GM21515 (cell line): ENCODE measurements around the gene ZFP1.

Source experiments
- ATAC-seq: cut with Tn5 transposase; IDR thresholded peaks from one replicate; pipeline ENCODE4 v1.9.1; 2021; ENCODE audit not compliant: unreplicated experiment

Gene ZFP1

GRCh38 chr16:75147968-75148310 lies 385 bp upstream of the ZFP1 start:
- ATAC-seq = no peak

- no peak for ATAC-seq
Observed at GRCh38 chr16:75151798-75152197, 3.5 kb downstream of the ZFP1 start.

- ATAC-seq = no peak
Observed at GRCh38 chr16:75152635-75153034, 4.3 kb downstream of the ZFP1 start.

GRCh38 chr16:75160386-75160785 lies 12.1 kb downstream of the ZFP1 start:
- no peak for ATAC-seq

GRCh38 chr16:75169899-75170405 lies 21.6 kb downstream of the ZFP1 start:
- no peak for ATAC-seq

- ATAC-seq = no peak
Observed at GRCh38 chr16:75172578-75172977, 24.3 kb downstream of the ZFP1 start.

- no peak for ATAC-seq
Observed at GRCh38 chr16:75175074-75175473, 26.8 kb downstream of the ZFP1 start.

GRCh38 chr16:75176926-75177325 lies 28.6 kb downstream of the ZFP1 start:
- ATAC-seq = no peak

GRCh38 chr16:75179208-75179607 lies 30.9 kb downstream of the ZFP1 start:
- no peak for ATAC-seq

- ATAC-seq = no peak
Observed at GRCh38 chr16:75181630-75182029, 33.3 kb downstream of the ZFP1 start.

- ATAC-seq = no peak
Observed at GRCh38 chr16:75188832-75189477, 40.6 kb downstream of the ZFP1 start.

- ATAC-seq = no peak
Observed at GRCh38 chr16:75189638-75190245, 41.4 kb downstream of the ZFP1 start.

GRCh38 chr16:75192606-75193264 lies 44.4 kb downstream of the ZFP1 start:
- ATAC-seq = no peak

- no peak for ATAC-seq
Observed at GRCh38 chr16:75193265-75193650, 44.9 kb downstream of the ZFP1 start.

- no peak for ATAC-seq
Observed at GRCh38 chr16:75193730-75194444, 45.6 kb downstream of the ZFP1 start.

- ATAC-seq = no peak
Observed at GRCh38 chr16:75195811-75196790, 47.8 kb downstream of the ZFP1 start.

GRCh38 chr16:75196836-75197235 lies 48.5 kb downstream of the ZFP1 start:
- ATAC-seq = no peak

- ATAC-seq = no peak
Observed at GRCh38 chr16:75197522-75198134, 49.3 kb downstream of the ZFP1 start.

GRCh38 chr16:75198135-75198600 lies 49.8 kb downstream of the ZFP1 start:
- no peak for ATAC-seq

- no peak for ATAC-seq
Observed at GRCh38 chr16:75202069-75202590, 53.8 kb downstream of the ZFP1 start.
